ENCODE measurements around the gene LRMDA.

Gene LRMDA

DNA sequence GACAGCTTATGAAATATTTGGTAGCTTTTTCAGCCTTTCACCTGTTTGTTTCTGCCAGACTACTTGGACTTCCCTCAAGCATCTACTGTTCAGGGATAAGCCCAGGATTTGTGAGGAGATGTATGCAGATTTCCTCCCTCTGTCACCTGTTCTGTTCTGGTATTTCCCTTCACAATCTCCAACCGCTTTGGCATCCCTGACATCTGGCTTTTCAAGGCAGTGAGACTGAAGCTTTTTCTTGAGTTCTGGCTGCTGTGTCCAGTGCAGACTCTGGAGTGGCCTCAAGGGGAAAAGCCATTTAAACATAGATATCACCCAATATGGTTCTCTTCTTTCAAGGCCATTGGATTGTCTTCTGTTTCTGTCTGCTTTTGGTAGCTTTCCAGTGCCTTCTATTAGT is 369.7 kb downstream of the LRMDA start:
- TF ChIP-seq, protein P1, sequence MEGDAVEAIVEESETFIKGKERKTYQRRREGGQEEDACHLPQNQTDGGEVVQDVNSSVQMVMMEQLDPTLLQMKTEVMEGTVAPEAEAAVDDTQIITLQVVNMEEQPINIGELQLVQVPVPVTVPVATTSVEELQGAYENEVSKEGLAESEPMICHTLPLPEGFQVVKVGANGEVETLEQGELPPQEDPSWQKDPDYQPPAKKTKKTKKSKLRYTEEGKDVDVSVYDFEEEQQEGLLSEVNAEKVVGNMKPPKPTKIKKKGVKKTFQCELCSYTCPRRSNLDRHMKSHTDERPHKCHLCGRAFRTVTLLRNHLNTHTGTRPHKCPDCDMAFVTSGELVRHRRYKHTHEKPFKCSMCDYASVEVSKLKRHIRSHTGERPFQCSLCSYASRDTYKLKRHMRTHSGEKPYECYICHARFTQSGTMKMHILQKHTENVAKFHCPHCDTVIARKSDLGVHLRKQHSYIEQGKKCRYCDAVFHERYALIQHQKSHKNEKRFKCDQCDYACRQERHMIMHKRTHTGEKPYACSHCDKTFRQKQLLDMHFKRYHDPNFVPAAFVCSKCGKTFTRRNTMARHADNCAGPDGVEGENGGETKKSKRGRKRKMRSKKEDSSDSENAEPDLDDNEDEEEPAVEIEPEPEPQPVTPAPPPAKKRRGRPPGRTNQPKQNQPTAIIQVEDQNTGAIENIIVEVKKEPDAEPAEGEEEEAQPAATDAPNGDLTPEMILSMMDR (conservative IDR thresholded peaks at IDR 0.05; ENCODE audit: low read depth, low read length) = no peak
- H3K4me3 ChIP-seq (ENCODE audit: low read length) = no peak overlapping the region
- no peak for DNase-seq (ENCODE audit: low read depth)

DNA sequence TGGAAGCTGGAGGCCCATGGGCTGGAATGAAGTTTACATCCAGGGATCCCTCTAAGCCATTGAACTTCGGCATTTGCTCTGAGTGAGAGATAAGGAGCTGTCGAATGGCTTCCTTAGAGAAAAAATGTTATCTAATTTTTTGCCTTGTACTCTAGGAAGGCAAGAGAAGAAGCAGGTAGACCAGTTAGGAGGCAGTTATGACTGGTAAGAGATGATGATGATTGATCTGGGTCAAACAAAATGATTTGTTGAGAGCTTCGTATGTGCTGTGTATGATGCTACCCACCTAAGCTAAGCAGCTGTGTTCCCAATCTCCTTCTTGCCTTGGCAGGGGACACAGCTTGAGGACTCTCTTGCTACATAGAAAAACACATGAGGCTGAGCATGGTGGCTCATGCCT is 370.2 kb downstream of the LRMDA start:
- no peak for DNase-seq (ENCODE audit: low read depth)
- H3K4me3 ChIP-seq (ENCODE audit: low read length) = no peak overlapping the region
- TF ChIP-seq, protein P1 (conservative IDR thresholded peaks at IDR 0.05; ENCODE audit: low read depth, low read length) = no peak

DNA sequence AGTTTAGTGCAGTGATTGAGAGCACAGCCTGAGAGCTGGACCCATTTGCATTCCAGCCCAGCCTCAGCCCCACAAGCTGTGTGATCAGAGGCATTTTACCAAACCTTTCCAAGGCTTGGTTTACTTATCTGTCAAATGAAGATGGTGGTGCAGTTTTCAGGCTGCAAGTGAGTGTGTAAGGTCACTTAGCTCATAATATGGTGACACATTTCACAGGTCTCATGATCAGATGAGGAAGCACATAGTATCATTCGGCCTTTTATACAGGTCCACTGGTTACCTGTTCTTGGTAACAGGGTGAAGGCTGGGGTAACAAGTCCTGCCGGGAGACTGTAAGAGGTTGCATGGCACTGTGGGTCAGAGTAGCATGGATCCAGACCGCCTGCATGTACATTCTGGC is 371.7 kb downstream of the LRMDA start:
- no peak overlapping the region for H3K4me3 ChIP-seq (ENCODE audit: low read length)
- TF ChIP-seq, protein P1 (conservative IDR thresholded peaks at IDR 0.05; ENCODE audit: low read depth, low read length) = no peak
- no peak for DNase-seq (ENCODE audit: low read depth)

DNA sequence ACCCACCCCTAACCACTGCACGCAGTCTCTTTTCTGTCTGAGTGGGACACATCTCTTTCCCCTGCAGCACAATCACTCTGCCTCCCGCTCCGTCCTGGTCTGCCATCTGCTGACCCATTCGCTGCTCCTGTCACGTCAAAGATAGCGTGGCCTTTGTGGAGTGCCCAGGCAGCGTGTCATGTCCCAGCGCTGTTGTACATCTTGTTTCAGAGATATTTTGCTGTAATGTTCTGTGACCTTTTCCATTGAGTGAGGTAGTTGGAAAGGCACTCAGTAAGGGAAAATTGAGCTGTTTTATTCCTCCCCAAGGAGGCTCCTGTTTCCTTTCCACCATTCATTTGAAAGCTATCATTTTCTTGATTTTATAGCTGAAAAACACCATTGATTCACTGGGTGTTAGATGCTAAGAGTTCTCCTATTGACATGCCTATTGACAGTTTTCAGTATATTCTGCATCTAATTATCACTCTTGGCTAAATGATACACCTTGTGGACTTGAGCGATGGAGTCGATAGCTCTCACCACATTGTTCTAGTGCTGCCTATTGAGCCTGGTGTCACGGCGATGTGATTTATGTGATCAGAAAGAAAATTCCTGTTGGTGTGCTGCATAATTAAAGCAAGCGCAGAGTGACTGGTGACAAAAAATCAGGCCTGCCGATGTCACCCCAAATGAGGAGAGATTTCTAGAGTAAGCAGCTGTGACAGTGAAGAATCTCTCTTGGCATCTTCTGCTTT is 372.6 kb downstream of the LRMDA start:
- no peak for DNase-seq (ENCODE audit: low read depth)
- TF ChIP-seq, protein P1 (conservative IDR thresholded peaks at IDR 0.05; ENCODE audit: low read depth, low read length) = no peak
- H3K4me3 ChIP-seq (ENCODE audit: low read length) = no peak overlapping the region

DNA sequence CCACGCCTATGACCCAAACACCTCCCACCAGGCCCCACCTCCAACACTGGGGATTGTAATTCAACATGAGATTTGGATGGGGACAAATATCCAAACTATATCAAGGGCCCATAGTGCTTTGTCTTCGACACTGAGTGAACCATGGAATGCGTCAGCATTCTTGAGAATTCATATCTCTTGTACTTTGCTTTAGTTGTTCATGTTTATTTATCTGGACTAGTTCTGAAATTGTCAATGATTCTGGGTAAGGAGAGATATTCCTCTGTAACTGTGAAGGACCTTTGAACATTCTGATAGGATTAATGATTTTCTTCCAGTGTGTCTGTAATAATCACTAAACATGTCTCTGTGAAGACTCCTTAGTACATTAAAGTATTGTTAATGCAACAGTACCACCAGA is 374.8 kb downstream of the LRMDA start:
- TF ChIP-seq, protein P1 (conservative IDR thresholded peaks at IDR 0.05; ENCODE audit: low read depth, low read length) = no peak
- no peak for DNase-seq (ENCODE audit: low read depth)
- no peak overlapping the region for H3K4me3 ChIP-seq (ENCODE audit: low read length)

DNA sequence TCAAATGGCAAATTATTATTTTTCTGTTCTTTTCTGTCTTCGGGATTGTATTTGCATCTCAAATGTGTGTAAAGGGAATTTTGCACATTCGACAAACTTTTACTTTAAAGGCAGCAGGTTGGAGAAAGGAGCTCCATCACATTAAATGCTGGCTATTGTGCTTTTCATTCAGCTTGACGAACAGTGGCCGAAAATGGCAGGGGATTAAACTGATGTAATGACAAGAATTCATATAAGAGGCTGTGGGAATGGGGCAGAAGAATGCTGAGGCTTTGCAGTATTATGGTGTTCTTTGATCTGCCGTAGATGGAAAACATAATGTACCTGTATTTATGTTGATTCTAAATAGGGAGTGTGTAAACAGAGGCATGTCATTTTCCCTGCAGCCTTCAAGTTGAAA is 376.0 kb downstream of the LRMDA start:
- H3K4me3 ChIP-seq (ENCODE audit: low read length) = no peak overlapping the region
- peak; percentile 72 for DNase-seq (ENCODE audit: low read depth)
- TF ChIP-seq, protein P1 (conservative IDR thresholded peaks at IDR 0.05; ENCODE audit: low read depth, low read length) = no peak

DNA sequence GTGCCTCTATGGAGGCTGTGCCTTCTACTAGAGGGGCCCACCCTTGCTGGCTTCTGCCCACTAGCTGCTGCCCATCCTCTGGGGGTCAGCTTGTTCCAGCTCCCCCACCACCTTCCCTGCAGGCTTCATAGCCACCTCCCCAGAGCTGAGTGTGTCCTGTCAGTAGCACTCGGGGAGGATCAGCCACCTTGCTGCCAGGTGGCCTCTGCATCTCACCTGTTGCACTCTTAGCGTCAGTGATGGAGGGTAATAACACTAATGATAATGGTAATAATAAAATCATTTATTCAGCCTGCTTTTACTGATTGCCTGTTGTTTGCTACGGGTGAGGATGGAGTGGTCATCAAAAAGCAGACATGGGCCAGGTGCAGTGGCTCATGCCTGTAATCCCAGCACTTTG is 377.6 kb downstream of the LRMDA start:
- TF ChIP-seq, protein P1 (conservative IDR thresholded peaks at IDR 0.05; ENCODE audit: low read depth, low read length) = no peak
- H3K4me3 ChIP-seq (ENCODE audit: low read length) = no peak overlapping the region
- no peak for DNase-seq (ENCODE audit: low read depth)
